Mononuclear cell (primary cell): ENCODE data around the gene PAN3. TPM values are rescaled to one million over a fixed set of nuclear protein-coding genes. Genes with fewer than 3 reads are reported as not detected.

Experiments used
- H3K27me3 ChIP-seq: 2 replicates; pipeline ENCODE4 v1.6.0; 2011; ENCODE audit warnings: low read length, control low read depth; ENCODE audit not compliant: insufficient read depth
- H3K4me1 ChIP-seq: 2 replicates; pipeline ENCODE4 v1.5.1; 2011; ENCODE audit warnings: mild to moderate bottlenecking, low read length, control low read depth; ENCODE audit not compliant: insufficient read depth
- H3K4me3 ChIP-seq: 2 replicates; pipeline ENCODE4 v1.5.1; 2011; ENCODE audit warnings: mild to moderate bottlenecking, low read length, moderate library complexity
- H3K9me3 ChIP-seq: 2 replicates; pipeline ENCODE4 v1.5.1; 2011; ENCODE audit warnings: low read depth, mild to moderate bottlenecking, control low read depth, low read length
- total RNA-seq: library from RNA; depleted of rRNA; stranded (reverse); fragments of >200 nt; gene quantifications from one replicate; pipeline ENCODE4 v1.2.3, GENCODE V29; 2012

The PAN3 gene
- total RNA-seq, 1 donor, result 60.0 TPM

GRCh38 chr13:28339419-28339818 lies 201.1 kb downstream of the PAN3 start:
- Histone ChIP-seq H3K9me3 (no peaks in the 10 kb centered on the region), H3K27me3 (peaks cover 36% of the 10 kb centered on the region), H3K4me1 (no peaks in the 10 kb centered on the region), H3K4me3 (no peak overlapping the region)

GRCh38 chr13:28340272-28340793 lies 202.0 kb downstream of the PAN3 start:
- Histone ChIP-seq H3K4me3 (no peak overlapping the region), H3K9me3 (no peaks in the 10 kb centered on the region), H3K27me3 (peaks cover 36% of the 10 kb centered on the region), H3K4me1 (no peaks in the 10 kb centered on the region)

DNA sequence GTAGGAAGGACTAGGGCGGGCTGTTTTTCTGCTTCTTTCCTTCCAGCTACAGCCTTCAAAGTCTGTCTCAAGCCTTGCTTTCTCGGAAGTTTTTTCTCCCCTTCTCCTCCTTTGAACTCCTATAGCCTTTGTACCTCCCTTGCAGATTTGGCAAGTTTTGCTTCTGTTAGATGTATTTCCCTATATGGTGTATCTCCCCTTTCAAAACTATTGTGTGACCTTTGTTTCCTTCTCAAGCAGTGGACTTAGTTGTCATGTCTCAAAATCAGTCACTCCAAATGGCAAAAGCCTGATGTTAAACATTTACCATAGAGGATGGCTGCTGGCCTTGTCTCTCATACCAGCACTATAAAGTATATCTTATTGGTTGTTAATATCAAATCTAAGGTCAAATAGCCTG lies 203.9 kb downstream of the PAN3 start:
- Histone ChIP-seq H3K4me1 (no peaks in the 10 kb centered on the region), H3K4me3 (no peak overlapping the region), H3K27me3 (peaks cover 44% of the 10 kb centered on the region), H3K9me3 (no peaks in the 10 kb centered on the region)

DNA sequence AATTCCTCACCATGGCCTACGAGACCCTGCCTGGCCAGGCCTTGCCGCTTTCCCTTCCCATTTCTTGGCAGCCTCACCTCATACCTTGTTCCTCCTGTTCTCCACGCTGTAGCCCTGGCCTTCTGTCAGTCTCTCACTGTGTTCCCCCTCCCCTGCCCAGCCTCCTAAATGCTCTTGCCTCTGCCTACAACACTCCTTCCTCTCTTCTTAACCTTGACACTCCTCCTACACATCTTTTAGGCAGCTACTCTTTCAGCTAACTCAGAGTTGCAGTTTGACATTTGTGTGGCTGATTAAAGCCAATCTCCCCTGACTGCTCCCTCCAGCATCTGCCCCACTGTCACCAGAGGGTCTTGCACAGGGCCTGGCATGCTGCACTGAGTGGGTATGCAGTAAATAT lies 205.8 kb downstream of the PAN3 start:
- Histone ChIP-seq H3K4me1 (peaks cover 4% of the 10 kb centered on the region), H3K4me3 (no peak overlapping the region), H3K27me3 (peaks cover 36% of the 10 kb centered on the region), H3K9me3 (no peaks in the 10 kb centered on the region)

Other genes starting within 250 kb of the PAN3 start
- gene PDX1, start 218.5 kb upstream of the PAN3 start, total RNA-seq, result not detected
- not detected for gene CDX2, start 169.2 kb upstream of the PAN3 start, total RNA-seq
- not detected for gene URAD, start 149.9 kb upstream of the PAN3 start, total RNA-seq
- 4.3 TPM for gene FLT3, start 38.0 kb upstream of the PAN3 start, total RNA-seq